Esophagus muscularis mucosa (tissue), 4 donors: ENCODE results near the gene CELF5. TPM values are rescaled to one million over a fixed set of nuclear protein-coding genes. Genes with fewer than 3 reads are reported as not detected.
A peak's percentile ranks its signal among the peaks of the same experiment; 100 is the strongest.

Source experiments
- DNase-seq: peaks from one replicate; pipeline ENCODE4 v3.0.0-alpha.2; 2017; ENCODE audit errors: extremely low spot score
- H3K27ac ChIP-seq, 4 donors: fragments of 200-600 bp; sonication (generic); replicated peaks in 1 of 4; 1 replicate in 3 of 4; 2 replicates in 1 of 4; pipeline ENCODE4 v1.5.1; 2016 to 2019; ENCODE audit warnings: mild to moderate bottlenecking in 1 of 4
- H3K27me3 ChIP-seq, 4 donors: fragments of 200-600 bp; sonication (generic); one replicate each; pipeline versions ENCODE4 v1.5.1 to v1.6.0; 2016 to 2019
- H3K36me3 ChIP-seq, 4 donors: fragments of 200-600 bp; sonication (generic); one replicate each; pipeline ENCODE4 v1.5.1; 2016 to 2019
- H3K4me1 ChIP-seq, 4 donors: fragments of 200-600 bp; sonication (generic); one replicate each; pipeline ENCODE4 v1.5.1; 2016 to 2019
- H3K4me3 ChIP-seq, 4 donors: fragments of 200-600 bp; sonication (generic); 1 replicate in 2 of 4; 2 replicates in 2 of 4; pipeline ENCODE4 v1.5.1; 2016 to 2019; ENCODE audit warnings: mild to moderate bottlenecking in 4 of 4, moderate library complexity in 1 of 4
- H3K9me3 ChIP-seq, 4 donors: fragments of 200-600 bp; sonication (generic); 1 replicate in 3 of 4; 2 replicates in 1 of 4; pipeline ENCODE4 v1.5.1; 2016 to 2019
- CTCF ChIP-seq, 3 experiments: fragments of 200-600 bp in 2 of 3; fragments of 450-650 bp in 1 of 3; sonication (generic) in 2 of 3; IDR thresholded peaks; one replicate each; pipeline ENCODE4 v1.5.1; 2017 to 2019; ENCODE audit warnings: antibody characterized with exemption in 3 of 3, mild to moderate bottlenecking in 2 of 3, moderate library complexity in 1 of 3
- EP300 ChIP-seq: sonication (generic); formaldehyde crosslinking; IDR thresholded peaks from one replicate; pipeline ENCODE4 v1.6.1; 2017; ENCODE audit warnings: antibody characterized with exemption
- POLR2A ChIP-seq: fragments of 450-650 bp; IDR thresholded peaks from one replicate; pipeline ENCODE4 v1.6.1; 2017; ENCODE audit warnings: antibody characterized with exemption, moderate library complexity, mild to moderate bottlenecking, low read depth
- POLR2AphosphoS5 ChIP-seq, 2 donors: sonication (generic); formaldehyde crosslinking; IDR thresholded peaks; one replicate each; pipeline ENCODE4 v1.6.1; 2017; ENCODE audit warnings: antibody characterized with exemption in 2 of 2
- WGBS: methylation state at CpG from one replicate; pipeline ENCODE4 v1.1.5; 2018; 5-methylcytosine and 5-hydroxymethylcytosine counted together
- intact Hi-C: fragments of 100-400 bp; cut with DNase I; formaldehyde crosslinking; loops from one replicate; pipeline ENCODE4 v1.15.1; 2023
- total RNA-seq, 4 donors: library from RNA; depleted of rRNA; stranded (reverse); fragments of >200 nt; gene quantifications; one replicate each; pipeline versions ENCODE4 v1.1.0 to v1.2.1, GENCODE V29; 2016

The CELF5 gene
- total RNA-seq, 4 donors from 2014 or later, result 0.17 TPM; not detected in 3

GRCh38 chr19:3178973-3179738 lies 45.3 kb upstream of the CELF5 start:
- DNase-seq, result no peak
- no peaks in the 10 kb centered on the region for H3K36me3 ChIP-seq
- intact Hi-C loops, result no loop called here
- peak overlapping the region; percentile 23 to 51 (median 28) for H3K4me3 ChIP-seq
- no peaks in the 10 kb centered on the region for H3K27me3 ChIP-seq
- TF ChIP-seq POLR2A (no peak), CTCF (IDR thresholded peaks at IDR 0.05) (no peak), POLR2AphosphoS5 (IDR thresholded peaks at IDR 0.05) (no peak), EP300 (no peak)
- H3K27ac ChIP-seq, result peak overlapping the region in 3 of 4 donors; percentile 32 to 35 (median 34)
- 85% methylated on average over 38 of the region's 52 CpGs for WGBS
- peaks cover 0 to 7% (median 2%) of the 10 kb centered on the region in 4 donors for H3K4me1 ChIP-seq
- no peaks in the 10 kb centered on the region for H3K9me3 ChIP-seq

- WGBS, result 83% methylated on average over 4 of the region's 31 CpGs
- TF ChIP-seq EP300 (no peak), POLR2AphosphoS5 (IDR thresholded peaks at IDR 0.05) (no peak), CTCF (IDR thresholded peaks at IDR 0.05) (no peak), POLR2A (no peak)
- no peak for DNase-seq
- peak overlapping the region in 1 of 4 donors; percentile 32 for H3K27ac ChIP-seq
- no peaks in the 10 kb centered on the region for H3K27me3 ChIP-seq
- H3K4me3 ChIP-seq, result peak overlapping the region; percentile 7 to 51 (median 26)
- H3K9me3 ChIP-seq, result no peaks in the 10 kb centered on the region
- H3K36me3 ChIP-seq, result no peaks in the 10 kb centered on the region
- H3K4me1 ChIP-seq, result peaks cover 0 to 11% (median 5%) of the 10 kb centered on the region in 4 donors
- intact Hi-C loops, result no loop called here
Observed at GRCh38 chr19:3179739-3180293, 44.6 kb upstream of the CELF5 start.

GRCh38 chr19:3183721-3184641 lies 40.5 kb upstream of the CELF5 start:
- no peak for DNase-seq
- Histone ChIP-seq H3K27ac (no peak overlapping the region), H3K9me3 (no peaks in the 10 kb centered on the region), H3K27me3 (no peaks in the 10 kb centered on the region), H3K4me3 (no peak overlapping the region), H3K36me3 (peaks cover 0 to 11% (median 6%) of the 10 kb centered on the region in 4 donors), H3K4me1 (peaks cover 16 to 38% (median 34%) of the 10 kb centered on the region in 4 donors)
- WGBS, result 81% methylated on average over 13 of the region's 13 CpGs
- intact Hi-C loops, result no loop called here
- no peak for TF ChIP-seq EP300
- no peak for TF ChIP-seq CTCF (IDR thresholded peaks at IDR 0.05)
- no peak for TF ChIP-seq POLR2AphosphoS5 (IDR thresholded peaks at IDR 0.05)
- TF ChIP-seq POLR2A, result no peak

GRCh38 chr19:3184847-3185460 lies 39.5 kb upstream of the CELF5 start:
- 14% methylated on average over 14 of the region's 14 CpGs for WGBS
- Histone ChIP-seq H3K9me3 (no peaks in the 10 kb centered on the region), H3K27me3 (no peaks in the 10 kb centered on the region), H3K4me1 (peaks cover 16 to 48% (median 37%) of the 10 kb centered on the region in 4 donors), H3K36me3 (peaks cover 0 to 17% (median 8%) of the 10 kb centered on the region in 4 donors), H3K27ac (peak overlapping the region; percentile 73 to 85 (median 81)), H3K4me3 (peak overlapping the region; percentile 84 to 97 (median 95))
- intact Hi-C loops, result no loop called here
- no peak for TF ChIP-seq CTCF (IDR thresholded peaks at IDR 0.05)
- TF ChIP-seq EP300, result no peak
- no peak for TF ChIP-seq POLR2AphosphoS5 (IDR thresholded peaks at IDR 0.05)
- no peak for TF ChIP-seq POLR2A
- no peak for DNase-seq
